Measurements from ENCODE around the gene NR5A1. TPM values are rescaled to one million over a fixed set of nuclear protein-coding genes. Genes with fewer than 3 reads are reported as not detected.

NR5A1 gene
- total RNA-seq, 1 donor from 2014 or later, result under 0.01 TPM

DNA sequence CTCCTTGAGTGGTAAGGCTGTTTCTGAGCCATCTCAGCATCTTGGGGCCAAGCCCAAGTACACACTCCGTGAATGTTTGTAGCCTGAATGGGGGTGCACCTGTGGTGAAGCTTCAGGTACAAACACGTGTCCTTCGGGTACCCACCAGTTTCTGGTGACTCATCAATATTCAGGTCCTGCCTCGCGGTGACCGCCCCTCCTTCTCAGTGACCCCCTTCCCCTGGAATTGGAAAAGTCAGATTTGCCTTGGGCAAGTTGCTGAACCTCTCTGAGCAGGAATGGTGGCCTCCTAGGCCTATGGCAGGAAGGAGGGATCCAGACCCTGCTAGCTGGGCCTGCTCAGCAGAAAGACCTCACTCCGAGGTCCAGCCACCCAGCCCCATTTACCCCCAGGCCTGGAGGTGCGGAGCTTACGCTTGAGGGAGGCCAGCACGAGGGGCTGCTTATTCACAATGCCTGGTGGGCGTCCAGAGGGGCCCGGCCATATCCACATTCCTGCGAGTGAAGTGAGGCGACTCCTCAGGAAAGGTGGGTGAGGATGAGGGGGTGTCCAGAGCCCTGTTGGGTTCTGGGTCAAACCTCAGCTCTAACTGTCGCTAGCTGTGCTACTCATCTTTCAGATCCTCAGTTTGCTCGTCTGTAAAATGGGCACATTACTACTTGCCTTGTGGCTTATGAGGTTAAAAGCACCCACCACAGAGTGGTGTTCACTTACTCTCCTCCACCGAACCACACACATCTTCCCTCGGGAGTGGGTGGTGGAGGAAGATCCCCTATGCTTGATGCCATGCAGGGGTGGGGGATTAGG is 49.9 kb downstream of the NR5A1 start:
- no peak for DNase-seq

GRCh38 chr9:124456341-124457078 is 50.7 kb downstream of the NR5A1 start:
- no peak for DNase-seq

- DNase-seq, result no peak
Measured at GRCh38 chr9:124455820-124456219, 51.4 kb downstream of the NR5A1 start.

DNA sequence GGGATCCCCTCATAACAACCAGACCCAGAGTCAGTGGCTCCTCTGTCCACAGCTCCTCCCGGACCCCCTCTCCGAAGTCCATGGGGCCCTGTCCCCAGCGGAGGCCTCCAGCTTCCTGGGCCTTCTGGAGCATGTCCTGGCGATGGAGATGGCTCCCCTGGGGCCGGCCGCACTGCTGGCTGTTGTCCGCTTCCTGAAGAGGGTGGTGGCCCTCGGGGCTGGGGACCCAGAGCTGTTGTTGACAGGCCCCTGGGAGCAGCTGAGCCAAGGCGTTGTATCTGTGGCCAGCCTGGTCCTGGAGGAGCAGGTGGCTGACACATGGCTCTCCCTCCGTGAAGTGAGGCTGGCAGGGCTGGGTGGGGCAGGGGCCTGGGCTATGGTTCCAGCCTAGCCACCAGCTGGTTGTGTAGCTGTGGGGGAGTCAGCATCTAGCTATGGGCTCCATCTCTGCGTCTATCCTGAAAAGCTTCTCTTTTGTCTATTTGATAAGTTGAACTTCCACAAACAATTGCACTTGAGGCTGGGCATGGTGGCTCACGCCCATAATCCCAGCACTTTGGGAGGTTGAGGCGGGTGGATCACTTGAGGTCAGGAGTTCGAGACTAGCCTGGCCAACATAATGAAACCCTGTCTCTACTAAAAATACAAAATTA is 52.3 kb downstream of the NR5A1 start:
- no peak for DNase-seq

- no peak for DNase-seq
Measured at GRCh38 chr9:124454296-124454695, 52.9 kb downstream of the NR5A1 start.

DNA sequence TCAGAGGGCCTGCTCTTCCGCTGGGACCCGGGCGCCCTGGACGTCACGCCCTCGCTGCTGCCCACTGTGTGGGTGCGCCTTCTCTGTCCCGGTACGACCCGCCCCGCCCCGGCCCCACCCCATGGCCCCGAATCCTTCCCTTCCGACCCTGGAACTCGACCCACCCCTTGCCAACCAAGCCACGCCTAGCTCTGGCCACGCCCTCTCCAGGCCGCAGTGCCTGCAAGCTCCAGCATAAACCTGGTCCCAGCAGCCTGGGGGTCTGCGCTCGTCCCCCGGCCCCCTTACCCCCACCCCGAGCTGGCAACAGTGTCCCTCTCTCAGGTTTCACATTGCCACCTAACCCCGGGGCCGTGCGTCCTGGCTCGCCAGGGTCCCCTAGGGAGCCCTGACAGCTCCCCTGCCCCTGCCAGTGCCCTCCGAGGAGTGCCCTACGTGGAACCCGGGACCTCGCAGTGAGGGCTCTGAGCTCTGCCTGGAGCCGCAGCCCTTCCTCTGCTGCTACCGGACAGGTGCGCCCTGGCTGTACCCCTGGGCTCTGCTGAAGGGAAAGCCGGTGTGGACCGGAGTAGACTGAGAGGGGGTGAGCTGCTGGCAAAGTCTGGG is 53.5 kb downstream of the NR5A1 start:
- no peak for DNase-seq

DNA sequence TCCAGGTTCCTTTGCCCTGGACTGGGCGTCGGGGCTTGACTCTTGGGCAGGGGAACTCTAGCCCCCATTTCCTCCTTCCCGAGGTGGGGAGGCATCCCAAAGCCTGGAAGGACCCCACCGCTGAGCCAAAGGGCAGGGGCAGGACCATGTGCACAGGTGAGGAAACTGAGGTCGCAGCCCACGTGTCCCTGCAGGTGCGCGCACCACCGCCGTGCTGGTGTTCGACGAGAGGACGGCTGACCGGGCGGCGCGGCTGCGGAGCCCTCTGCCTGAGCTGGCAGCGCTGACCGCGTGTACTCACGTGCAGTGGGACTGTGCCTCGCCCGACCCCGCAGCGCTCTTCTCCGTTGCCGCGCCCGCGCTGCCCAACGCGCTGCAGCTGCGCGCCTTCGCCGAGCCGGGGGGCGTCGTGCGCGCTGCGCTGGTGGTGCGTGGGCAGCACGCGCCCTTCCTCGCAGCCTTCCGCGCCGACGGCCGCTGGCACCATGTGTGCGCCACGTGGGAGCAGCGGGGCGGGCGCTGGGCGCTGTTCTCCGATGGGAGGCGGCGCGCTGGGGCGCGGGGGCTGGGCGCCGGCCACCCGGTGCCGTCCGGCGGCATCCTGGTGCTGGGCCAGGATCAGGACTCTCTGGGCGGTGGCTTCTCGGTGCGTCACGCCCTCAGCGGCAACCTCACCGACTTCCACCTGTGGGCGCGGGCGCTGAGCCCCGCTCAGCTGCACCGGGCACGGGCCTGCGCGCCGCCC is 54.2 kb downstream of the NR5A1 start:
- no peak for DNase-seq

DNA sequence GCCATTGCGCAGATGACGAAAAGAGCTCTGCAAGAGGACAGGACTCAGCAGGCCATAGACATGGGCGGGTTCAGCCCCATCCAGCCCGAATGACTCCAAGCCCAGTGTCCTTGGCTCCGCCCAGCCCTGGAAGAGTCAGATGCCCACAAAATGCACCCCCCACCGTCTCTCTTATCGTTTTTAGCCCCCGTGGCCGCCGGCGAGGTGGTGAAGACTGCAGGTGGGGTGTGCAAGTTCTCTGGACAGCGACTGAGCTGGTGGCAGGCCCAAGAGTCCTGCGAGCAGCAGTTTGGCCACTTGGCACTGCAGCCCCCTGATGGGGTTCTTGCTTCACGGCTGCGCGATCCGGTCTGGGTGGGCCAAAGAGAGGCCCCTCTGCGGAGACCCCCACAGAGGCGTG is 54.9 kb downstream of the NR5A1 start:
- DNase-seq, result no peak

DNA sequence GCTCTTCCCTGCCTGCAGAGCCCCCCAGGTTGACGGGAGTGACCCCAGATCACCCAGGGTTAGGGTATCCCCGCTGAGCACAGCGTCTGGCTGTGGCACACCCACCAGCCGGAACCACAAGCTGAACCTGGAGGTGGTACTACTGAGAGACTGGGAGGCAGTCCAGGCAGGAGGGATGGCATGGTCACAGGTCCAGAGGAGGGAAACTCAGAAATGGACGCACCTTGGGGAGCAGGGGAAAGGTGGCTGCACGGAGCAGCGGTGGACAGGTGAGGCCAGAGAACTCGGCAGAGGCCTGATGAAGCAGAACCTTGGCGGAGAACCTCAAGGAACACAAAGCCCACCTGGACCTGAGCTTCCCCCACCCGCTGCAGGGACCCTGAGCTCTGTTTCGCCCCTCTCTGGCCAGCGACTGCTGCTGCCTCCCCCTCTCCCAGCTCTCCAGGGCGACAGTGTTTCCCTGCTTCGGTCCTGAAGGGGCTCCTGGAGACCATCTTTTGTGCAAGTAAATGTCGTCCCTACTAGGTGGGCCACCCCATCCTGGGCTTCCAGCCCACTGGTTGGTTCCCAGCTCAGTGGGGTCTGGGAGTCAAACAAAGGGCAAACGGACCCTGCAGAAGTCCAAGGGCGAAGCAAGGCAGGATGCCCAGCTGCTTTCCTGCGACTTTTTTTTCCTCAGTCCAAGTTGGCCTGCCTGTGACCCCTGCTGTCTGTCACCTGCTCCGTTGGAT is 56.1 kb downstream of the NR5A1 start:
- DNase-seq, result no peak

- DNase-seq, result no peak
Measured at GRCh38 chr9:124450241-124450924, 56.8 kb downstream of the NR5A1 start, which contains the start of gene ADGRD2. Gene ADGRD2 (plus strand): TSS chr9:124450451. CDS start chr9:124451667, 1,216 bp downstream.

DNA sequence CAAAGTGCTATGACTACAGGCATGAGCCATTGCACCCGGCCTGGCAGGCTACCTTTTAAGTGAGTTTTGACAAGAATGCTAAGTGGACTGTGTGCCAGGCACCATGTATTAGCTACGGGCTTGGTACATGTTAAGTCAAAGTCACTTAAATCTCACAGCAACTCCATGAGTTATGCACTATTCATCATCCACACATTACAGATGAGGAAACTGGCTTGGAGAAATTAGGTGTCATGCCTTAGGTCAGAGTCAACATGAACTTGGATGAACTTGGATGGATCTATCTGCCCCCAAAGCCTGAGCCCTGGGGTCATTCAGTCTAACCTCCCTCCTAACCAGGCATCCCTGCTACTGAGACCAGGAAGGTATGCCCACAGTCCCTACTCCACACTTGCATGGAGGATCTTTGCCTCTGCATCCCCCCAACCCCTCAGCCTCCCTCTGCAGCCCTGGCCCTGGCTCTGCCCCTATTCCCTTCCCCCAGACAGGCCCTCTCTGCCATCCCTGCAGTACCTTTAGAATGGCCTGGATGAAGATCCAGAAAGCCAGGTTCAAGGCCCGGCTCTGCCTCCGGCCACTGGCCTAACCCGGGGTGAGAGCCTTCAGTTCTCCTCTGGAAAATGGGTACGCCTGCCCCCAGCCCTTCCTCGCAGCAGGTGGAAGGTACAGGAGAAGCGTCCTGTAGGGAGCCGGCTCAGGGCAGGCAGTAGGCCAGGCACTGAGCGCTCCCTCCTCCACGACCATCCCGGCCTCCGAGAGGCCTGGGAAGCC is 57.6 kb downstream of the NR5A1 start:
- DNase-seq, result no peak

- no peak for DNase-seq
Measured at GRCh38 chr9:124448019-124448418, 59.2 kb downstream of the NR5A1 start.

DNA sequence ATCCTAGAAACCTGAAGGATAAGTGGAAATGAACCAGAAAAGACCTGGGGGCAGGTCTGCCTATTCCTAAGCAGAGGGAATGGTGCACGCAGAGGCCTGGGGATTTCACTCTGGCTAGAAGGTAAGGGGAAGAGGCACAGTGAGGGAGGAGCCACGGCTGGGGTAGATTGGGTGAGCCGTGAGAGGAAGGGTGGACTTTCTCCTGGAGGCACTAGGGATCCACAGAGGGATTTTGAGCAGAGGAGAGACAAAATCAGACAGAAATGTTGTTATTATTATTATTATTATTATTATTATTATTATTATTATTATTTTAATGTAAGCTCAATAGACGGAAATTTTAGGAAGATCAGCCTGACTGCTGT is 59.9 kb downstream of the NR5A1 start:
- no peak for DNase-seq

GRCh38 chr9:124444166-124444565 is 63.0 kb downstream of the NR5A1 start:
- no peak for DNase-seq

- DNase-seq, result no peak
Measured at GRCh38 chr9:124443625-124444024, 63.6 kb downstream of the NR5A1 start.

GRCh38 chr9:124442826-124443225 is 64.4 kb downstream of the NR5A1 start:
- no peak for DNase-seq

DNA sequence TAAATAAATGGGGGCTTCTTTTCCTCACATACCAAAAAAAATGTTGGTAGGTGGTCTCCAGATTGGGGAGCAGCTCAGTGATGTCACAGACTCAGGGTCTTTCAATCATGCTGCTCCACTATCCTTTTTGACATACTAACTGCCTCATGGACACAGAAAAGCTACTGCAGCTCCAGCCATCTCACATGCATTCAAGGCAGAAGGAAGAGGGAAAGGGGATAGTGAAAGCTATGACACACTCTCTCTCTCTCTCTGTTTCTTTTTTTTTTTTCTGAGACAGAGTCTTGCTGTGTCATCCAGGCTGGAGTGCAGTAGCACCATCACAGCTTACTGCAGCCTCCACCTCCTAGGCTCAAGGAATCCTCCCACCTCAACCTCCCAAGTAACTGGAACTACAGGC is 64.8 kb downstream of the NR5A1 start:
- no peak for DNase-seq

- DNase-seq, result no peak
Measured at GRCh38 chr9:124441291-124441690, 65.9 kb downstream of the NR5A1 start.

GRCh38 chr9:124440786-124441185 is 66.4 kb downstream of the NR5A1 start:
- DNase-seq, result no peak

DNA sequence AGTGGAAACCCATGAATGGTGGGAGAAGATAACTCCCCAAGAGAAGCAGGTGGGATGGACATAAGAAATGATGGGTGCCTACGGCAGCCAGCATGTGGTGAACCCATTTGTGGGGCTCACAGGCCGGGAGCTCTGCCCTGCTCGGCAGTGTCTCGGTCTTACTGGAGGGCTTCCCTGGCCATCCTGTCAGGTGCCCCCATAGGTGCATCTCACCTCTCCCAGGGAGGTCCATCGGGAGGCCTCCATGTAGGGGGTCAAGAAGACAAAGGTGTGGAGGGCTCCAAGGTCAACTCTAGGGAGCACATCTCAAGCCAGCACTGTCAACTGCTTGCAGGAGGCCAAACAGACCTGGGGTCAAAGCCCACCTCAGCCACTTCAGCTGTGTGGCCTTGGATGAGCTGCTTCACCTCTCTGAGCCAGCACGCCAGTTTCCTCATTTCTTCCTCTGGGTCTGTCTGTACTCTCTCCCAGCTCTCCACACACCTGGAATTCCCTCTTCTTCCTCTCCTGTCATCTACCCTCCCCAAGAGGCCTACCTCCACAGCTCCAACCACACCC is 67.4 kb downstream of the NR5A1 start:
- no peak for DNase-seq
